GM12878 (cell line): ENCODE results near the gene CCL4L2. TPM values are rescaled to one million over a fixed set of nuclear protein-coding genes. Genes with fewer than 3 reads are reported as not detected.

Experiments
- ATAC-seq: fragments of 200-7000 bp; cut with Tn5 transposase; 3 replicates; pipeline ENCODE4 v1.9.1; 2020; ENCODE audit warnings: mild to moderate bottlenecking, moderate library complexity
- BruUV-seq: library from RNA; stranded (reverse); fragments of 400-500 nt; replicated peaks from 2 replicates; lab custom pipeline; 2021; lab: Mats Ljungman, UMichigan
- CTCF ChIA-PET: fragments of 300-600 bp; sonication (Branson Sonifier 250); formaldehyde crosslinking; extraction: SDS; loops from one replicate; lab custom pipeline; 2021; ENCODE audit warnings: inconsistent platforms; lab: Yijun Ruan, JAX
- POLR2A ChIA-PET: fragments of 350-600 bp; formaldehyde crosslinking; extraction: SDS; loops from one replicate; lab custom pipeline; 2021; ENCODE audit warnings: inconsistent platforms; lab: Charles Lee
- RAD21 ChIA-PET: fragments of 300-600 bp; sonication (Branson Sonifier 250); formaldehyde crosslinking; loops from one replicate; lab custom pipeline; 2023; ENCODE audit warnings: antibody characterized with exemption; ENCODE audit not compliant: unreplicated experiment; lab: Charles Lee
- SMC1A ChIA-PET: fragments of 300-600 bp; sonication (Branson Sonifier 250); formaldehyde crosslinking; loops from one replicate; lab custom pipeline; 2023; ENCODE audit not compliant: unreplicated experiment, uncharacterized antibody; lab: Charles Lee
- DNase-seq: peaks from one replicate; pipeline ENCODE4 v3.0.0-alpha.2; 2011; ENCODE audit warnings: low read depth, low spot score
- FAIRE-seq: peaks from 3 replicates; lab custom pipeline; 2011; peaks lifted over from hg19 to GRCh38; lab: Jason Lieb, UNC
- H2AFZ ChIP-seq: 2 replicates; pipeline ENCODE4 v1.6.0; 2011; ENCODE audit warnings: low read depth, low read length, control low read depth; ENCODE audit not compliant: control insufficient read depth
- H3K27ac ChIP-seq: 2 replicates; pipeline ENCODE4 v1.5.1; 2011; ENCODE audit warnings: control low read depth; ENCODE audit not compliant: control insufficient read depth, insufficient read depth
- H3K27me3 ChIP-seq, 2 experiments: replicated peaks in 1 of 2; 2 replicates each; pipeline versions ENCODE4 v1.6.0 to v1.6.1; 2011; ENCODE audit warnings: low read length in 1 of 2; ENCODE audit not compliant: control insufficient read depth in 2 of 2, insufficient read depth in 2 of 2
- H3K36me3 ChIP-seq, 2 experiments: 2 replicates each; pipeline ENCODE4 v1.5.1; 2011; ENCODE audit warnings: low read length in 1 of 2; ENCODE audit not compliant: control insufficient read depth in 2 of 2, insufficient read depth in 2 of 2
- H3K4me1 ChIP-seq: 2 replicates; pipeline ENCODE4 v1.6.1; 2011; ENCODE audit warnings: mild to moderate bottlenecking, low read length, moderate library complexity, mixed read lengths; ENCODE audit not compliant: control insufficient read depth, insufficient read depth
- H3K4me2 ChIP-seq: 2 replicates; pipeline ENCODE4 v1.6.0; 2011; ENCODE audit warnings: control low read depth; ENCODE audit not compliant: control insufficient read depth, insufficient read depth
- H3K4me3 ChIP-seq: fragments of 200-600 bp; sonication (generic); 2 replicates; pipeline ENCODE4 v1.5.1; 2016
- H3K79me2 ChIP-seq: 2 replicates; pipeline ENCODE4 v1.6.0; 2011; ENCODE audit warnings: low read length; ENCODE audit not compliant: control insufficient read depth, insufficient read depth
- H3K9ac ChIP-seq: 2 replicates; pipeline ENCODE4 v1.8.0; 2011; ENCODE audit warnings: low read length, control low read depth, mixed read lengths; ENCODE audit not compliant: control insufficient read depth, insufficient read depth
- H3K9me3 ChIP-seq: replicated peaks from 3 replicates; pipeline ENCODE4 v1.5.1; 2011; ENCODE audit warnings: mild to moderate bottlenecking, low read length; ENCODE audit not compliant: control insufficient read depth, insufficient read depth
- H4K20me1 ChIP-seq: 2 replicates; pipeline ENCODE4 v1.6.0; 2011; ENCODE audit not compliant: control insufficient read depth, insufficient read depth
- CBX5 ChIP-seq: sonication (generic); IDR thresholded peaks from 2 replicates; pipeline ENCODE4 v1.6.1; 2016; ENCODE audit warnings: low read depth, moderate library complexity, mild to moderate bottlenecking, inconsistent platforms
- CHD2 ChIP-seq: IDR thresholded peaks from 2 replicates; pipeline ENCODE4 v1.6.1; 2011; ENCODE audit warnings: low read depth, low read length, improper control_type of control experiment, borderline replicate concordance
- HCFC1 ChIP-seq: fragments of 150-350 bp; IDR thresholded peaks from 2 replicates; pipeline ENCODE4 v1.6.1; 2014; ENCODE audit warnings: low read length
- MTA3 ChIP-seq: IDR thresholded peaks from 2 replicates; pipeline ENCODE4 v1.6.1; 2012; ENCODE audit warnings: low read length, inconsistent platforms, borderline replicate concordance
- MYC ChIP-seq: IDR thresholded peaks from 2 replicates; pipeline ENCODE4 v1.6.1; 2011; ENCODE audit warnings: mild to moderate bottlenecking, low read length, moderate library complexity, inconsistent platforms; ENCODE audit not compliant: insufficient read depth, insufficient replicate concordance, insufficient read length, severe bottlenecking
- PAX5 ChIP-seq: IDR thresholded peaks from 2 replicates; pipeline ENCODE4 v1.6.1; 2011; ENCODE audit warnings: low read depth, low read length, borderline replicate concordance
- POLR2A ChIP-seq: IDR thresholded peaks from 2 replicates; pipeline ENCODE4 v1.6.1; 2011; ENCODE audit warnings: low read depth, mild to moderate bottlenecking, low read length
- STAT3 ChIP-seq: IDR thresholded peaks from 2 replicates; pipeline ENCODE4 v1.6.1; 2011; ENCODE audit warnings: low read depth, low read length, improper control_type of control experiment
- TCF3 ChIP-seq: IDR thresholded peaks from 2 replicates; pipeline ENCODE4 v1.6.1; 2012; ENCODE audit warnings: low read depth, mild to moderate bottlenecking, low read length, borderline replicate concordance; ENCODE audit not compliant: insufficient read depth
- ZSCAN29 ChIP-seq: fragments of 450-650 bp; IDR thresholded peaks from 2 replicates; pipeline ENCODE4 v1.6.1; 2017; ENCODE audit warnings: mild to moderate bottlenecking, moderate library complexity
- WGBS: methylation state at CpG from one replicate; pipeline ENCODE4 v1.1.6; 2016; ENCODE audit warnings: low lambda C conversion rate; ENCODE audit not compliant: insufficient replicate concordance, insufficient coverage; ENCODE audit errors: missing lambda C conversion rate; 5-methylcytosine and 5-hydroxymethylcytosine counted together
- in situ Hi-C: fragments of 300-500 bp; cut with MboI; formaldehyde crosslinking; loops from 9 replicates; pipeline ENCODE4 v1.14.3; 2018; ENCODE audit warnings: mixed read lengths
- intact Hi-C: fragments of 100-400 bp; cut with micrococcal nuclease; formaldehyde crosslinking; loops from one replicate; pipeline ENCODE4 v1.14.2; 2022; ENCODE audit not compliant: unreplicated experiment
- polyA plus RNA-seq, 11 experiments: library from polyadenylated mRNA; depleted of rRNA in 4 of 11; unstranded in 6 of 11; stranded (reverse) in 5 of 11; fragments of >200 nt; fragmentation: Nextera tagmentation in 4 of 11; fragmentation: Illumina TruSeq in 1 of 11; extraction: Ambion mirVana in 4 of 11; extraction: Trizol in 1 of 11; gene quantifications; 1 replicate in 1 of 11; 2 replicates in 10 of 11; pipeline versions ENCODE4 v1.2.1 to v1.2.3, GENCODE V29; 2011 to 2016; ENCODE audit warnings: inconsistent platforms in 2 of 11, missing spikeins in 2 of 11, low read depth in 1 of 11
- total RNA-seq, 4 experiments: library from RNA; depleted of rRNA in 3 of 4; stranded (reverse); fragments of >200 nt in 3 of 4; fragmentation: Illumina TruSeq in 1 of 4; extraction: Trizol in 1 of 4; gene quantifications; 2 replicates each; pipeline versions ENCODE4 v1.2.1 to v1.2.3, GENCODE V29; 2013 to 2021
- TF ChIP-seq, protein P1 (sequence below): IDR thresholded peaks from 2 replicates; pipeline ENCODE4 v1.6.1; 2011; ENCODE audit warnings: low read depth, low read length, improper control_type of control experiment, borderline replicate concordance
- TF ChIP-seq, protein P2 (sequence below): fragments of 450-650 bp; IDR thresholded peaks from 2 replicates; pipeline ENCODE4 v1.6.1; 2014; ENCODE audit warnings: mild to moderate bottlenecking
- TF ChIP-seq, protein P3 (sequence below): IDR thresholded peaks from 2 replicates; pipeline ENCODE4 v1.6.1; 2011; ENCODE audit warnings: low read depth, mild to moderate bottlenecking, low read length, moderate library complexity, borderline replicate concordance; ENCODE audit errors: extremely low read depth
- TF ChIP-seq, protein P4 (sequence below): fragments of 150-350 bp; IDR thresholded peaks from 2 replicates; pipeline ENCODE4 v1.6.1; 2016; ENCODE audit warnings: low read depth, low read length

CCL4L2 gene
- total and polyA plus RNA-seq, 10 of the 15 experiments (the other 5 are each of a cell fraction or from before 2014, with no cell fraction given) = 2.3 to 275 (median 14.5) TPM

DNA sequence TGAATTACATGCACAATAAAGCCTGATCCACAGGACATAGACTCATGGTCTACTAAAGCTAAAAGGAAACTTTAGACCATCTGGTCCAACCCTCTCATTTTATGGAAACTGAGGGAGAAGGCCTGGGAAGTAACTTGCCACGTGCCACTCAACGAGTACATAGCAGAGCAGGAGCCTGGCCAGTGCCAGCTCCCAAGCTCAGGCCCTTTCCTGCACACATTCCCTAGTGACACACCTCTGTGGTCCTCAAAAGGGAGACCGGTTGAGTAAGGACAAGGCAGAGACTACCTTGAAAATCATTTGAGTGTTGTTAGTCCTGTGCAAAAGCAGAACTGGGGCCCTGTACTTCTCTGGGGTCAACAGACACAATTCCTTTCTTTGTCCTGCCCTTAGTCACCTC lies 2.8 kb downstream of the CCL4L2 start:
- Histone ChIP-seq H3K79me2 (no peaks in the 10 kb centered on the region), H3K9me3 (no peaks in the 10 kb centered on the region; the same call in 2 of the 3 replicates), H3K4me1 (peaks cover 6% of the 10 kb centered on the region), H3K9ac (no peak overlapping the region), H3K36me3 (no peaks in the 10 kb centered on the region), H2AFZ (no peak overlapping the region), H3K4me2 (no peak overlapping the region), H3K27me3 (no peaks in the 10 kb centered on the region), H3K27ac (no peak overlapping the region), H3K4me3 (no peak overlapping the region), H4K20me1 (no peaks in the 10 kb centered on the region)
- ChIA-PET SMC1A (interaction anchor here (0.7 to 0.8 kb wide), 2 partner anchors 18 to 80 kb away, joined by 3 read pairs; no protein-coding TSS in a partner anchor), CTCF (no interaction called here), POLR2A (no interaction called here), RAD21 (no interaction called here)
- DNase-seq (no peak), FAIRE-seq (no peak), ATAC-seq (no peak)
- in situ Hi-C loops = no loop called here
- WGBS = 33% methylated on average over 3 of the region's 3 CpGs
- intact Hi-C loops = no loop called here
- no TSS peak for BruUV-seq
- no peak for TF ChIP-seq PAX5
- TF ChIP-seq STAT3 = no peak
- TF ChIP-seq, protein P1, sequence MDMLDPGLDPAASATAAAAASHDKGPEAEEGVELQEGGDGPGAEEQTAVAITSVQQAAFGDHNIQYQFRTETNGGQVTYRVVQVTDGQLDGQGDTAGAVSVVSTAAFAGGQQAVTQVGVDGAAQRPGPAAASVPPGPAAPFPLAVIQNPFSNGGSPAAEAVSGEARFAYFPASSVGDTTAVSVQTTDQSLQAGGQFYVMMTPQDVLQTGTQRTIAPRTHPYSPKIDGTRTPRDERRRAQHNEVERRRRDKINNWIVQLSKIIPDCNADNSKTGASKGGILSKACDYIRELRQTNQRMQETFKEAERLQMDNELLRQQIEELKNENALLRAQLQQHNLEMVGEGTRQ = no peak
- TF ChIP-seq MTA3 = no peak
- no peak for TF ChIP-seq CHD2
- no peak for TF ChIP-seq CBX5
- TF ChIP-seq, all 136 proteins: peak for 0

DNA sequence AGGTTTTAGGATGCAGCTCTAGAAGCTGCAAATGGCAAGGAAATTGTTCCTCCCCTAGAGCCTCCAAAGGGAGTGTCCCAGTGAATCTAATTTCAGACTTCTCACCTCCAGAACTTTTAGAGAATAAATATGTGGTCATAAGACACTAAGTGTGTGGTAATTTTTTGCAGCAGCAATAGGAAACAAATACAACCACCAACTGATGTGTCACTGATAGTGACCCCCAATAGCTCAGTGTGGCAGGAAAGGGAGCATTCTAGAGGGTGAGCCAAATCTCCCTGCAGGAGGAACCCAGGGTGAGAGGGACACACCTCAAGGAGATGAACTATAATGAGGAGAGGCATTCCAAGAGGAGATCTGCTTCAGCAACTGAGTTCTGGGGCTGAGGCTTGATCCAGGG lies 4.1 kb downstream of the CCL4L2 start:
- Histone ChIP-seq H3K9me3 (no peaks in the 10 kb centered on the region; the same call in 2 of the 3 replicates), H2AFZ (no peak overlapping the region), H3K27ac (no peak overlapping the region), H3K4me1 (peaks cover 6% of the 10 kb centered on the region), H3K27me3 (no peaks in the 10 kb centered on the region), H3K4me3 (no peak overlapping the region), H4K20me1 (no peaks in the 10 kb centered on the region), H3K79me2 (no peaks in the 10 kb centered on the region), H3K9ac (no peak overlapping the region), H3K36me3 (no peaks in the 10 kb centered on the region), H3K4me2 (no peak overlapping the region)
- CTCF ChIA-PET = no interaction called here
- RAD21 ChIA-PET = no interaction called here
- POLR2A ChIA-PET = no interaction called here
- SMC1A ChIA-PET = no interaction called here
- intact Hi-C loops (no loop called here), in situ Hi-C loops (no loop called here)
- ATAC-seq (no peak), FAIRE-seq (no peak), DNase-seq (no peak)
- no TSS peak for BruUV-seq
- TF ChIP-seq, protein P2, sequence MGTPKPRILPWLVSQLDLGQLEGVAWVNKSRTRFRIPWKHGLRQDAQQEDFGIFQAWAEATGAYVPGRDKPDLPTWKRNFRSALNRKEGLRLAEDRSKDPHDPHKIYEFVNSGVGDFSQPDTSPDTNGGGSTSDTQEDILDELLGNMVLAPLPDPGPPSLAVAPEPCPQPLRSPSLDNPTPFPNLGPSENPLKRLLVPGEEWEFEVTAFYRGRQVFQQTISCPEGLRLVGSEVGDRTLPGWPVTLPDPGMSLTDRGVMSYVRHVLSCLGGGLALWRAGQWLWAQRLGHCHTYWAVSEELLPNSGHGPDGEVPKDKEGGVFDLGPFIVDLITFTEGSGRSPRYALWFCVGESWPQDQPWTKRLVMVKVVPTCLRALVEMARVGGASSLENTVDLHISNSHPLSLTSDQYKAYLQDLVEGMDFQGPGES = no peak
- TF ChIP-seq TCF3 = no peak
- TF ChIP-seq ZSCAN29 = no peak
- TF ChIP-seq POLR2A = no peak
- TF ChIP-seq, protein P3, sequence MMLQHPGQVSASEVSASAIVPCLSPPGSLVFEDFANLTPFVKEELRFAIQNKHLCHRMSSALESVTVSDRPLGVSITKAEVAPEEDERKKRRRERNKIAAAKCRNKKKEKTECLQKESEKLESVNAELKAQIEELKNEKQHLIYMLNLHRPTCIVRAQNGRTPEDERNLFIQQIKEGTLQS = no peak
- TF ChIP-seq MYC = no peak
- no peak for TF ChIP-seq HCFC1
- TF ChIP-seq, protein P4, sequence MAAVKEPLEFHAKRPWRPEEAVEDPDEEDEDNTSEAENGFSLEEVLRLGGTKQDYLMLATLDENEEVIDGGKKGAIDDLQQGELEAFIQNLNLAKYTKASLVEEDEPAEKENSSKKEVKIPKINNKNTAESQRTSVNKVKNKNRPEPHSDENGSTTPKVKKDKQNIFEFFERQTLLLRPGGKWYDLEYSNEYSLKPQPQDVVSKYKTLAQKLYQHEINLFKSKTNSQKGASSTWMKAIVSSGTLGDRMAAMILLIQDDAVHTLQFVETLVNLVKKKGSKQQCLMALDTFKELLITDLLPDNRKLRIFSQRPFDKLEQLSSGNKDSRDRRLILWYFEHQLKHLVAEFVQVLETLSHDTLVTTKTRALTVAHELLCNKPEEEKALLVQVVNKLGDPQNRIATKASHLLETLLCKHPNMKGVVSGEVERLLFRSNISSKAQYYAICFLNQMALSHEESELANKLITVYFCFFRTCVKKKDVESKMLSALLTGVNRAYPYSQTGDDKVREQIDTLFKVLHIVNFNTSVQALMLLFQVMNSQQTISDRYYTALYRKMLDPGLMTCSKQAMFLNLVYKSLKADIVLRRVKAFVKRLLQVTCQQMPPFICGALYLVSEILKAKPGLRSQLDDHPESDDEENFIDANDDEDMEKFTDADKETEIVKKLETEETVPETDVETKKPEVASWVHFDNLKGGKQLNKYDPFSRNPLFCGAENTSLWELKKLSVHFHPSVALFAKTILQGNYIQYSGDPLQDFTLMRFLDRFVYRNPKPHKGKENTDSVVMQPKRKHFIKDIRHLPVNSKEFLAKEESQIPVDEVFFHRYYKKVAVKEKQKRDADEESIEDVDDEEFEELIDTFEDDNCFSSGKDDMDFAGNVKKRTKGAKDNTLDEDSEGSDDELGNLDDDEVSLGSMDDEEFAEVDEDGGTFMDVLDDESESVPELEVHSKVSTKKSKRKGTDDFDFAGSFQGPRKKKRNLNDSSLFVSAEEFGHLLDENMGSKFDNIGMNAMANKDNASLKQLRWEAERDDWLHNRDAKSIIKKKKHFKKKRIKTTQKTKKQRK = no peak
